ENCODE results near the gene SPOCD1.

Gene SPOCD1

DNA sequence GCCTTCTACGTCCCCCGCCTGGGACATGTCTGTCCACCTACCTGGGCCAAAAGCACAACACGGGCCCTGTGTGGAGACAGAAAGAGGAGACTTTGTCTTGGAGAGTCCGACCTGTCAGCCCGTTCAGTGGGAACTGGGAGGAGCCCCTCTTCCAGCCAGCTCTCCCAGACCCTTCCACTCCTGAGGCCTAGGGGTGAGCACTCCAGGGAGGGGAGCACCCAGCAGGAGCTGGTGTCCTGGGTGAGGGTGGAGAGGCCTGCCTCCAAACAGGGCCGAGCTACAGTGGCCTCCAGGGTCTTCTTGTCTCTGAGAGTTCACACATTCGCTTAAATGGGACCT, 546 bp downstream of the SPOCD1 start:
- DNase-seq (ENCODE audit: low read depth in 1 of 2, low spot score in 1 of 2): no peak
- Histone ChIP-seq H3K27me3 (ENCODE audit: insufficient read depth, poor library complexity, severe bottlenecking) (no peaks in the 10 kb centered on the region), H3K4me3 (replicated peaks; ENCODE audit: insufficient read depth, low read length) (no peak overlapping the region), H3K27ac (replicated peaks) (no peak overlapping the region)
- TF ChIP-seq SPI1 (IDR thresholded peaks at IDR 0.05; ENCODE audit: borderline replicate concordance, low read depth): no peak
- no peak for TF ChIP-seq REST (IDR thresholded peaks at IDR 0.05; ENCODE audit: insufficient replicate concordance, low read depth)
- TF ChIP-seq GABPA (IDR thresholded peaks at IDR 0.05; ENCODE audit: low read depth): no peak
- TF ChIP-seq POLR2AphosphoS5 (IDR thresholded peaks at IDR 0.05; ENCODE audit: low read depth): no peak
- TF ChIP-seq, protein P1, sequence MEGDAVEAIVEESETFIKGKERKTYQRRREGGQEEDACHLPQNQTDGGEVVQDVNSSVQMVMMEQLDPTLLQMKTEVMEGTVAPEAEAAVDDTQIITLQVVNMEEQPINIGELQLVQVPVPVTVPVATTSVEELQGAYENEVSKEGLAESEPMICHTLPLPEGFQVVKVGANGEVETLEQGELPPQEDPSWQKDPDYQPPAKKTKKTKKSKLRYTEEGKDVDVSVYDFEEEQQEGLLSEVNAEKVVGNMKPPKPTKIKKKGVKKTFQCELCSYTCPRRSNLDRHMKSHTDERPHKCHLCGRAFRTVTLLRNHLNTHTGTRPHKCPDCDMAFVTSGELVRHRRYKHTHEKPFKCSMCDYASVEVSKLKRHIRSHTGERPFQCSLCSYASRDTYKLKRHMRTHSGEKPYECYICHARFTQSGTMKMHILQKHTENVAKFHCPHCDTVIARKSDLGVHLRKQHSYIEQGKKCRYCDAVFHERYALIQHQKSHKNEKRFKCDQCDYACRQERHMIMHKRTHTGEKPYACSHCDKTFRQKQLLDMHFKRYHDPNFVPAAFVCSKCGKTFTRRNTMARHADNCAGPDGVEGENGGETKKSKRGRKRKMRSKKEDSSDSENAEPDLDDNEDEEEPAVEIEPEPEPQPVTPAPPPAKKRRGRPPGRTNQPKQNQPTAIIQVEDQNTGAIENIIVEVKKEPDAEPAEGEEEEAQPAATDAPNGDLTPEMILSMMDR (IDR thresholded peaks at IDR 0.05; ENCODE audit: insufficient read depth, low read length): no peak

DNA sequence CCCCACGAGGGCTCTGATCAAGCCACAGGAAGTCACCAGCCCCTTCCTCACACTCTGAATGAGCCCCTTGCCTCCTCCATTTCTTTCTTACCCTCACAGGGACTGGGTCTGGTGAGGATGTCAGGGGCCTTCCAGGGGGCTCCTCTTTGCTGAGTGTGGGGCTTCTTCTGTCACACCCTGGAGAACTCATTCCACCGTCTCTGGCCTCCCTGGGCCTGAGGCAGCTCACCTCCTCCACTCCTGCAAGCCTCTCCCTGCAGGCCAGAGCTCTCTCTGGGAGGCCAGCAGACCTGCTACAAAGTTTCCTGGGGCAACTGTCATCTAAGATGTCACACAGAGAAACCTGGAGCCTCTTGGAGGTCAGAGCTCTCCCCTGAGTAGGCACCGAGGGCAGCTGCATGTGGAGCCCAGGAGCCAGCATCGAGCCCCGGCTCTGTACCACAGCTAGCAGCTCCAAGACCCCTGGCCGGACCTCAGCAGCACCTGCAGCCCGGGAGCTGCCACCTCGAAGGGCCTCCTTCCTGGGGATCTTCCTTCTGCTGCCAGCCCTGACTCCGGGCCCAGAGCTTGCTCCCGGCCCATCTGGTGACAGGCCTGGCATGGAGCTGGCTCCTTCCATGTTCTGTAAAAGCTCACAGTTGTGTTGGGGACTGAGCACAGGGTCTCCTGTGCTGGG, 1.1 kb downstream of the SPOCD1 start:
- H3K27ac ChIP-seq (replicated peaks): no peak overlapping the region
- no peak for DNase-seq (ENCODE audit: low read depth in 1 of 2, low spot score in 1 of 2)
- TF ChIP-seq SPI1 (IDR thresholded peaks at IDR 0.05; ENCODE audit: borderline replicate concordance, low read depth): no peak
- no peak for TF ChIP-seq POLR2AphosphoS5 (IDR thresholded peaks at IDR 0.05; ENCODE audit: low read depth)
- TF ChIP-seq, protein P1 (IDR thresholded peaks at IDR 0.05; ENCODE audit: insufficient read depth, low read length): no peak
- TF ChIP-seq GABPA (IDR thresholded peaks at IDR 0.05; ENCODE audit: low read depth): no peak
- TF ChIP-seq REST (IDR thresholded peaks at IDR 0.05; ENCODE audit: insufficient replicate concordance, low read depth): no peak
- no peak overlapping the region for H3K4me3 ChIP-seq (replicated peaks; ENCODE audit: insufficient read depth, low read length)
- H3K27me3 ChIP-seq (ENCODE audit: insufficient read depth, poor library complexity, severe bottlenecking): no peaks in the 10 kb centered on the region

DNA sequence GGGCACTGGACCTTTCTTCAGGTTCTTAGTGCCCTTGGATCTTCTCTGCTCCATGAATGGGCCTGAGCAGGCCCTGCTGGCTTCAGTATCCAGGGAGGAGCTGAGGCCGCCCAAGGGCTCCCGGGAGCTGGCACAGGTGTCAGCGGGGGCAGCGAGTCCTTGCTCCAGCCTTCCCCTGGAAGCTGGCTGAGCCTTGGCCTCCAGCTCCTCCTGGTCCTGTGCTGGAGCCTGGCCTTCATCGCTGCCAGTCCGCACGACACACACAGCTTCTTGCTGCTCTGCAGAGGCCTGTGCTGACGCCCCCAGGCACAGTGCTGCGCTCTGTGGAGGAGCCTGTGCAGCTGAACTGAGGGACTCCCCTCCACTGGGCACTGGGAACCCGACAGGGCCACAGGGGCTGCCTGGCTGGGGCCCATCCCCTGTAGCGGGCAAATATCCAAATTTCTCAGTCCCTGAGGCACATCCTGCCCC, 1.7 kb downstream of the SPOCD1 start:
- no peaks in the 10 kb centered on the region for H3K27me3 ChIP-seq (ENCODE audit: insufficient read depth, poor library complexity, severe bottlenecking)
- H3K4me3 ChIP-seq (replicated peaks; ENCODE audit: insufficient read depth, low read length): no peak overlapping the region
- DNase-seq (ENCODE audit: low read depth in 1 of 2, low spot score in 1 of 2): no peak
- TF ChIP-seq, protein P1 (IDR thresholded peaks at IDR 0.05; ENCODE audit: insufficient read depth, low read length): no peak
- TF ChIP-seq SPI1 (IDR thresholded peaks at IDR 0.05; ENCODE audit: borderline replicate concordance, low read depth): no peak
- TF ChIP-seq REST (IDR thresholded peaks at IDR 0.05; ENCODE audit: insufficient replicate concordance, low read depth): no peak
- no peak for TF ChIP-seq GABPA (IDR thresholded peaks at IDR 0.05; ENCODE audit: low read depth)
- TF ChIP-seq POLR2AphosphoS5 (IDR thresholded peaks at IDR 0.05; ENCODE audit: low read depth): no peak
- H3K27ac ChIP-seq (replicated peaks): no peak overlapping the region

All from HL-60 (cell line).